ENCODE data around the gene BOLA2B.
A peak's percentile ranks its signal among the peaks of the same experiment; 100 is the strongest.
"Not testable (repeated sequence)": the region's sequence is repeated elsewhere in the genome, so short reads cannot be mapped to it uniquely, and the experiment has no call there.

The BOLA2B gene

GRCh38 chr16:30193615-30194014 lies at the start of gene BOLA2B, which contains the start of gene SLX1A:
Gene BOLA2B (minus strand): TSS chr16:30193666. CDS start chr16:30193595, 71 bp downstream.
Gene SLX1A (plus strand): TSS chr16:30193875. CDS start chr16:30194085, 210 bp downstream.
- POLR2A ChIA-PET; H3K27ac ChIP-seq (ENCODE audit: extremely low read depth, low read depth, low read length); CTCF ChIA-PET; H3K36me3 ChIP-seq (ENCODE audit: control insufficient read depth in 2 of 2, insufficient read depth in 1 of 2, low read length in 2 of 2); H3K9me3 ChIP-seq (ENCODE audit: control insufficient read depth, insufficient read depth, low read depth, low read length); H3K4me1 ChIP-seq (ENCODE audit: control insufficient read depth, insufficient read depth, low read length): not testable (repeated sequence)
- peak within 1 kb of the TSS; percentile 30 for H3K4me3 ChIP-seq (ENCODE audit: low read depth, low read length)

GRCh38 chr16:30217082-30217481 lies 23.6 kb upstream of the BOLA2B start:
- H3K4me3 ChIP-seq (ENCODE audit: low read depth, low read length); CTCF ChIA-PET; POLR2A ChIA-PET: not testable (repeated sequence)

GRCh38 chr16:30211414-30211813 lies 17.9 kb upstream of the BOLA2B start:
- POLR2A ChIA-PET; H3K27ac ChIP-seq (ENCODE audit: extremely low read depth, low read depth, low read length); H3K4me3 ChIP-seq (ENCODE audit: low read depth, low read length); H3K4me1 ChIP-seq (ENCODE audit: control insufficient read depth, insufficient read depth, low read length); CTCF ChIA-PET; H3K9me3 ChIP-seq (ENCODE audit: control insufficient read depth, insufficient read depth, low read depth, low read length); H3K36me3 ChIP-seq (ENCODE audit: control insufficient read depth in 2 of 2, insufficient read depth in 1 of 2, low read length in 2 of 2): not testable (repeated sequence)

More at GRCh38 chr16:30217082-30217481, 23.6 kb upstream of the BOLA2B start:
- not testable (repeated sequence) for H3K27ac ChIP-seq (ENCODE audit: extremely low read depth, low read depth, low read length); H3K9me3 ChIP-seq (ENCODE audit: control insufficient read depth, insufficient read depth, low read depth, low read length); H3K36me3 ChIP-seq (ENCODE audit: control insufficient read depth in 2 of 2, insufficient read depth in 1 of 2, low read length in 2 of 2); H3K4me1 ChIP-seq (ENCODE audit: control insufficient read depth, insufficient read depth, low read length)

GRCh38 chr16:30209032-30209431 lies 15.6 kb upstream of the BOLA2B start:
- H3K4me3 ChIP-seq (ENCODE audit: low read depth, low read length); H3K27ac ChIP-seq (ENCODE audit: extremely low read depth, low read depth, low read length); H3K4me1 ChIP-seq (ENCODE audit: control insufficient read depth, insufficient read depth, low read length); CTCF ChIA-PET; H3K36me3 ChIP-seq (ENCODE audit: control insufficient read depth in 2 of 2, insufficient read depth in 1 of 2, low read length in 2 of 2); H3K9me3 ChIP-seq (ENCODE audit: control insufficient read depth, insufficient read depth, low read depth, low read length); POLR2A ChIA-PET: not testable (repeated sequence)

- H3K9me3 ChIP-seq (ENCODE audit: control insufficient read depth, insufficient read depth, low read depth, low read length); POLR2A ChIA-PET; H3K4me3 ChIP-seq (ENCODE audit: low read depth, low read length); H3K36me3 ChIP-seq (ENCODE audit: control insufficient read depth in 2 of 2, insufficient read depth in 1 of 2, low read length in 2 of 2); H3K27ac ChIP-seq (ENCODE audit: extremely low read depth, low read depth, low read length); CTCF ChIA-PET; H3K4me1 ChIP-seq (ENCODE audit: control insufficient read depth, insufficient read depth, low read length): not testable (repeated sequence)
Observed at GRCh38 chr16:30207063-30207704, 13.7 kb upstream of the BOLA2B start.

- H3K4me3 ChIP-seq (ENCODE audit: low read depth, low read length); H3K27ac ChIP-seq (ENCODE audit: extremely low read depth, low read depth, low read length); H3K36me3 ChIP-seq (ENCODE audit: control insufficient read depth in 2 of 2, insufficient read depth in 1 of 2, low read length in 2 of 2); POLR2A ChIA-PET; CTCF ChIA-PET; H3K4me1 ChIP-seq (ENCODE audit: control insufficient read depth, insufficient read depth, low read length); H3K9me3 ChIP-seq (ENCODE audit: control insufficient read depth, insufficient read depth, low read depth, low read length): not testable (repeated sequence)
Observed at GRCh38 chr16:30206252-30206651, 12.8 kb upstream of the BOLA2B start.

GRCh38 chr16:30205541-30206236 lies 12.2 kb upstream of the BOLA2B start:
- H3K27ac ChIP-seq (ENCODE audit: extremely low read depth, low read depth, low read length); POLR2A ChIA-PET; H3K4me3 ChIP-seq (ENCODE audit: low read depth, low read length); CTCF ChIA-PET; H3K36me3 ChIP-seq (ENCODE audit: control insufficient read depth in 2 of 2, insufficient read depth in 1 of 2, low read length in 2 of 2); H3K9me3 ChIP-seq (ENCODE audit: control insufficient read depth, insufficient read depth, low read depth, low read length); H3K4me1 ChIP-seq (ENCODE audit: control insufficient read depth, insufficient read depth, low read length): not testable (repeated sequence)

- H3K9me3 ChIP-seq (ENCODE audit: control insufficient read depth, insufficient read depth, low read depth, low read length); H3K4me1 ChIP-seq (ENCODE audit: control insufficient read depth, insufficient read depth, low read length); H3K4me3 ChIP-seq (ENCODE audit: low read depth, low read length); H3K36me3 ChIP-seq (ENCODE audit: control insufficient read depth in 2 of 2, insufficient read depth in 1 of 2, low read length in 2 of 2); CTCF ChIA-PET; H3K27ac ChIP-seq (ENCODE audit: extremely low read depth, low read depth, low read length); POLR2A ChIA-PET: not testable (repeated sequence)
Observed at GRCh38 chr16:30199608-30200343, 6.3 kb upstream of the BOLA2B start.

- H3K4me1 ChIP-seq (ENCODE audit: control insufficient read depth, insufficient read depth, low read length); H3K27ac ChIP-seq (ENCODE audit: extremely low read depth, low read depth, low read length); H3K9me3 ChIP-seq (ENCODE audit: control insufficient read depth, insufficient read depth, low read depth, low read length); CTCF ChIA-PET; H3K36me3 ChIP-seq (ENCODE audit: control insufficient read depth in 2 of 2, insufficient read depth in 1 of 2, low read length in 2 of 2); POLR2A ChIA-PET; H3K4me3 ChIP-seq (ENCODE audit: low read depth, low read length): not testable (repeated sequence)
Observed at GRCh38 chr16:30199049-30199448, 5.6 kb upstream of the BOLA2B start, which contains the start of gene SULT1A3. Gene SULT1A3 (plus strand): TSS chr16:30199255. CDS start chr16:30200729, 1,474 bp downstream.

- CTCF ChIA-PET: not testable (repeated sequence)
Observed at GRCh38 chr16:30197001-30197400, 3.5 kb upstream of the BOLA2B start.

More at GRCh38 chr16:30197001-30197400, 3.5 kb upstream of the BOLA2B start:
- H3K27ac ChIP-seq (ENCODE audit: extremely low read depth, low read depth, low read length); H3K4me3 ChIP-seq (ENCODE audit: low read depth, low read length); H3K9me3 ChIP-seq (ENCODE audit: control insufficient read depth, insufficient read depth, low read depth, low read length); POLR2A ChIA-PET; H3K36me3 ChIP-seq (ENCODE audit: control insufficient read depth in 2 of 2, insufficient read depth in 1 of 2, low read length in 2 of 2); H3K4me1 ChIP-seq (ENCODE audit: control insufficient read depth, insufficient read depth, low read length): not testable (repeated sequence)
